SK-N-SH (cell line): Measurements from ENCODE around the gene PXN. TPM values are rescaled to one million over a fixed set of nuclear protein-coding genes. Genes with fewer than 3 reads are reported as not detected.

Experiments used
- CTCF ChIA-PET: fragments of 300-600, 350-600 bp; formaldehyde crosslinking; extraction: SDS; loops from one replicate; lab custom pipeline; 2021; lab: Yijun Ruan, JAX
- POLR2A ChIA-PET: fragments of 350-600 bp; sonication (Branson Sonifier 250); formaldehyde crosslinking; extraction: SDS; loops from one replicate; lab custom pipeline; 2020; ENCODE audit warnings: antibody characterized with exemption, inconsistent platforms; lab: Yijun Ruan, JAX
- DNase-seq: peaks from one replicate; pipeline ENCODE4 v3.0.0; 2012
- H2AFZ ChIP-seq: fragments of 200-600 bp; sonication (generic); 2 replicates; pipeline ENCODE4 v1.8.1; 2016; ENCODE audit warnings: antibody characterized with exemption, mild to moderate bottlenecking, low read depth
- H3F3A ChIP-seq: fragments of 200-600 bp; sonication (generic); replicated peaks from 2 replicates; pipeline ENCODE3; 2016; ENCODE audit warnings: antibody characterized with exemption, mild to moderate bottlenecking; ENCODE audit not compliant: insufficient read depth
- H3K27ac ChIP-seq, 2 experiments: fragments of 200-500 bp in 1 of 2; fragments of 200-600 bp in 1 of 2; sonication (Bioruptor generic) in 1 of 2; sonication (generic), shearing (Covaris generic) in 1 of 2; 2 replicates each; pipeline versions ENCODE4 v1.5.1 to v1.6.1; 2014 to 2016; ENCODE audit warnings: low read depth in 2 of 2, inconsistent platforms in 1 of 2, low read length in 1 of 2, mild to moderate bottlenecking in 1 of 2, mixed read lengths in 1 of 2
- H3K27me3 ChIP-seq: fragments of 200-600 bp; sonication (generic), shearing (Covaris generic); 2 replicates; pipeline ENCODE4 v1.6.1; 2016; ENCODE audit warnings: mixed run types; ENCODE audit not compliant: insufficient read depth
- H3K36me3 ChIP-seq, 2 experiments: fragments of 200-500 bp in 1 of 2; fragments of 200-600 bp in 1 of 2; sonication (Bioruptor generic) in 1 of 2; sonication (generic) in 1 of 2; replicated peaks in 1 of 2; 2 replicates each; pipeline versions ENCODE3 to v1.5.1; 2014 to 2016; ENCODE audit warnings: low read length in 1 of 2, mild to moderate bottlenecking in 1 of 2; ENCODE audit not compliant: insufficient read depth in 2 of 2, control insufficient read depth in 1 of 2
- H3K4me1 ChIP-seq, 2 experiments: fragments of 200-500 bp in 1 of 2; fragments of 200-600 bp in 1 of 2; sonication (Bioruptor generic) in 1 of 2; sonication (generic), shearing (Covaris generic) in 1 of 2; 2 replicates each; pipeline versions ENCODE4 v1.5.1 to v1.6.1; 2014 to 2016; ENCODE audit warnings: low read depth in 1 of 2, low read length in 1 of 2, mixed run types in 1 of 2; ENCODE audit not compliant: insufficient read depth in 2 of 2, control insufficient read depth in 1 of 2
- H3K4me2 ChIP-seq: fragments of 200-600 bp; sonication (generic), shearing (Covaris generic); 2 replicates; pipeline ENCODE4 v1.6.1; 2017; ENCODE audit warnings: mixed run types
- H3K4me3 ChIP-seq, 2 experiments: fragments of 200-500 bp in 1 of 2; fragments of 200-600 bp in 1 of 2; sonication (Bioruptor generic) in 1 of 2; sonication (generic), shearing (Covaris generic) in 1 of 2; 2 replicates each; pipeline versions ENCODE4 v1.5.1 to v1.8.1; 2014 to 2016; ENCODE audit warnings: low read depth in 2 of 2, inconsistent platforms in 1 of 2, low read length in 1 of 2, mild to moderate bottlenecking in 1 of 2, mixed read lengths in 1 of 2, moderate library complexity in 1 of 2
- H3K79me2 ChIP-seq: fragments of 200-600 bp; sonication (generic); 2 replicates; pipeline ENCODE4 v1.8.1; 2017; ENCODE audit warnings: mild to moderate bottlenecking; ENCODE audit not compliant: insufficient read depth
- H3K9ac ChIP-seq: fragments of 200-600 bp; sonication (generic); 2 replicates; pipeline ENCODE4 v1.6.1; 2017; ENCODE audit warnings: mixed run types
- H3K9me2 ChIP-seq: fragments of 200-600 bp; sonication (generic); 2 replicates; pipeline ENCODE4 v1.6.1; 2017; ENCODE audit warnings: mixed run types
- H3K9me3 ChIP-seq: fragments of 200-600 bp; sonication (generic); 2 replicates; pipeline ENCODE4 v1.6.1; 2017; ENCODE audit warnings: mixed run types, mild to moderate bottlenecking, moderate library complexity
- H4K20me1 ChIP-seq: fragments of 200-600 bp; sonication (generic); 2 replicates; pipeline ENCODE4 v1.6.1; 2017; ENCODE audit warnings: mild to moderate bottlenecking, mixed run types; ENCODE audit not compliant: insufficient read depth
- CHD2 ChIP-seq: fragments of 150-350 bp; IDR thresholded peaks from 2 replicates; pipeline ENCODE4 v1.6.1; 2018; ENCODE audit warnings: low read length; ENCODE audit not compliant: partially characterized antibody
- ELF1 ChIP-seq: IDR thresholded peaks from 2 replicates; pipeline ENCODE4 v1.4.0; 2012
- GATA2 ChIP-seq: sonication (generic); formaldehyde crosslinking; IDR thresholded peaks from 2 replicates; pipeline ENCODE4 v1.5.0; 2020; ENCODE audit warnings: mild to moderate bottlenecking, missing genetic modification reagents
- JUND ChIP-seq: IDR thresholded peaks from 2 replicates; pipeline ENCODE4 v1.4.0; 2012
- MEF2A ChIP-seq: IDR thresholded peaks from 2 replicates; pipeline ENCODE4 v1.4.0; 2012; ENCODE audit warnings: low read depth, borderline replicate concordance
- RCOR1 ChIP-seq: fragments of 150-350 bp; IDR thresholded peaks from 2 replicates; pipeline ENCODE4 v1.6.1; 2017; ENCODE audit warnings: antibody characterized with exemption, low read length
- SIN3A ChIP-seq: IDR thresholded peaks from 2 replicates; pipeline ENCODE4 v1.6.1; 2012; ENCODE audit warnings: low read depth, mild to moderate bottlenecking, low read length, moderate library complexity, borderline replicate concordance
- YY1 ChIP-seq: IDR thresholded peaks from 2 replicates; pipeline ENCODE4 v1.4.0; 2012; ENCODE audit warnings: low read depth, mild to moderate bottlenecking
- WGBS: methylation state at CpG from one replicate; pipeline ENCODE4 v1.1.6; 2017; ENCODE audit warnings: low lambda C conversion rate; 5-methylcytosine and 5-hydroxymethylcytosine counted together
- polyA plus RNA-seq, 3 experiments: library from polyadenylated mRNA; depleted of rRNA; stranded (reverse); fragments of >200 nt; gene quantifications; 2 replicates each; pipeline ENCODE4 v1.2.3, GENCODE V29; 2012
- TF ChIP-seq, protein P1 (sequence below): IDR thresholded peaks from 2 replicates; pipeline ENCODE4 v1.4.0; 2012; ENCODE audit warnings: low read depth
- TF ChIP-seq, protein P2 (sequence below): IDR thresholded peaks from 2 replicates; pipeline ENCODE4 v1.4.0; 2012; ENCODE audit warnings: low read depth, borderline replicate concordance
- TF ChIP-seq, protein P3 (sequence below): fragments of 200-600 bp; sonication (generic); IDR thresholded peaks from 2 replicates; pipeline ENCODE4 v1.6.1; 2017; ENCODE audit warnings: antibody characterized with exemption, mild to moderate bottlenecking, moderate library complexity

PXN gene
- polyA plus RNA-seq, 1 of the 3 experiments (the other 2 are of a cell fraction), result 89.0 TPM

DNA sequence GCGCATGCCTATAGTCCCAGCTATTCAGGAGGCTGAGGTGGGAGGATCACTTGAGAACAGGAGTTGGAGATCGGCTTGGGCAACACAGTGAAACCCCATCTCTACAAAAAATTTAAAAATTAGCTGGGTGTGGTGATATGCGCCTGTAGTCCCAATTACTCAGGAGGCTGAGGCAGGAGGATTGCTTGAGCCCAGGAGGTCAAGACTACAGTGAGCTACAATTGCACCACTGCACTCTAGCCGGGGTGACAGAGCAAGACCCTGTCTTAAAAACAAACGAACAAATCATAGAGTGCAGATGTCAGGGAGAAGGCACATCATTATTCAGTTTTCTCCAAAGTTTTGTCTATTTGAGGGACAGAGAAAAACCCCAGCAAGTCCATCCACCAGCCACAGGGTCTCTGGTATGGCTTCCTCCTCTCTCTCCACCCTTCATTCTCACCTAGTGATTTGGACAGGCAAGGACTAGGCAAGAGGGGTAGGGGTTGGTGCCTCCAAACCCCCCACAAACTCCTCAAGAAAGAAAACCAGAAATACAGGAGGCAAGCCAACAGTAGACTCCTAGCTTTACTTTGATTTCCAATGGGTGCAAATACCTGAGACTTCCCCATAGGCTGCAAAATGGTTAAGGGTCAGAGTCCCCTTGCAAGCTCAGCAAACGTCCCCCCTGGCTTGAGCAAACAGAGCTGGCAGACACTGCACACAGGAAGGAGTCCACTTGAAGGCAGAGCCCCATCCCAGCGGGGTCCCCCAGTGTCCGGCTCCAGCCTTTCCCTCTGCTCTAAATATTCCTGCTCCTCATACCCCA is 38.1 kb downstream of the PXN start:
- H3K9me2 ChIP-seq, result no peaks in the 10 kb centered on the region
- H3K36me3 ChIP-seq, result peaks cover 24 to 28% of the 10 kb centered on the region in 2 experiments
- no peak overlapping the region for H2AFZ ChIP-seq
- 0 out of 2 replicates have a peak overlapping the region, but pooled peaks have one; percentile 91 for H3K4me2 ChIP-seq
- TF ChIP-seq ELF1 (no peak), MEF2A (no peak), SIN3A (no peak), RCOR1 (no peak), CHD2 (no peak), GATA2 (CRISPR knock-in tag) (no peak), JUND (no peak)
- TF ChIP-seq, protein P1, sequence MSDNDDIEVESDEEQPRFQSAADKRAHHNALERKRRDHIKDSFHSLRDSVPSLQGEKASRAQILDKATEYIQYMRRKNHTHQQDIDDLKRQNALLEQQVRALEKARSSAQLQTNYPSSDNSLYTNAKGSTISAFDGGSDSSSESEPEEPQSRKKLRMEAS, result no peak
- TF ChIP-seq, protein P2, sequence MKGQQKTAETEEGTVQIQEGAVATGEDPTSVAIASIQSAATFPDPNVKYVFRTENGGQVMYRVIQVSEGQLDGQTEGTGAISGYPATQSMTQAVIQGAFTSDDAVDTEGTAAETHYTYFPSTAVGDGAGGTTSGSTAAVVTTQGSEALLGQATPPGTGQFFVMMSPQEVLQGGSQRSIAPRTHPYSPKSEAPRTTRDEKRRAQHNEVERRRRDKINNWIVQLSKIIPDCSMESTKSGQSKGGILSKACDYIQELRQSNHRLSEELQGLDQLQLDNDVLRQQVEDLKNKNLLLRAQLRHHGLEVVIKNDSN, result no peak
- H3K79me2 ChIP-seq, result peaks cover 88% of the 10 kb centered on the region
- CTCF ChIA-PET, result interaction anchor here (0.6 to 18.6 kb wide), 28 partner anchors 9 to 282 kb away, joined by 3 to 618 read pairs (median 8); partner anchors contain the start of genes PLA2G1B, PXN, RAB35 and RNU4-1
- POLR2A ChIA-PET, result interaction anchor here (0.7 to 8.7 kb wide), 5 partner anchors 25 to 67 kb away, joined by 3 to 108 read pairs (median 22); partner anchors contain the start of genes PXN, RNU4-1, RNU4-2 and RPLP0
- peak overlapping the region in 1 of 2 experiments; percentile 10; a peak in 1 of 4 replicates for H3K27ac ChIP-seq
- peaks cover 22% of the 10 kb centered on the region for H4K20me1 ChIP-seq
- peaks cover 39% of the 10 kb centered on the region for H3F3A ChIP-seq
- peaks cover 58 to 64% of the 10 kb centered on the region in 2 experiments for H3K4me1 ChIP-seq
- 78% methylated on average over 6 of the region's 8 CpGs for WGBS
- DNase-seq, result no peak
- H3K27me3 ChIP-seq, result no peaks in the 10 kb centered on the region
- no peak overlapping the region for H3K9ac ChIP-seq
- no peak overlapping the region for H3K4me3 ChIP-seq
- no peaks in the 10 kb centered on the region for H3K9me3 ChIP-seq

DNA sequence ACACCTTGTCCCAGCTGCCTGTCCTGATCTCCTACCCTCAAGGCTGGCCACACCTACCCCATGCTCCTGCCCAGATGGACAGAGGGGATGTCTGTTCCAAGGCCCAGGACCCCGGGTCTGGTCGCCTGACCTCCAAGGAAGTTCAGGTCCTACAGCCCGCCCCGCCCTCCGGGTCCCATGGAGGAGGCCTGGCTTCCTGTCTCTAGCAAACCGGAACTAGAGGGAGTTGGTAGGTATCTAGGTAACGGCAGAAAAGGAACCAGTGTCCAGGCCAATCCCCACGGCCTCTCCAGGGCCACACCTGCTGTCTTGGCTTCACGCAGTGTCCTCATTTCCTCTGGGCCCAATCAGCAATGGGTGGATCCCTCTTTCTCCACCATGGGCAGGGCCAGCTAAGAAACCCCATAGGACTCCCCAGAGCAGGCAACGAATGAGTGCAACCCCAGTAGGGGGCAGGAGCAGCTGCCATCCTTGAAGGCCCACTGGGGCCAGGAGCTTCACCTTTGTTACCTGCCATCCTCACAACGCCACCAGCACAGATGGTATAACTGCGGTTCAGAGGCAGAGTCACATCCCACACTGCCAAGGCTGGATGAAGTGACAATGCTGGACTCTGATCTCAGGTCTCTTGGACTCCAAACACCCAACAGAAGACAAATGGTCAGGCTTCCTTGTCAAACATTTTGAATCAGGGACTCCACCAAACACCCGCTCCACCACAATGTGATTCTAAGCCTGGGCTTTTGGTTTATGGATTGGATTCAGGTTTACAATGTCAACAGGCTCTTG is 39.5 kb downstream of the PXN start:
- peak overlapping the region; percentile 8; the same call in 1 of the 2 replicates for H3K9ac ChIP-seq

More for the DNA sequence above, 39.5 kb downstream of the PXN start:
- Histone ChIP-seq H3K27me3 (no peaks in the 10 kb centered on the region), H2AFZ (no peak overlapping the region), H3K9me2 (no peaks in the 10 kb centered on the region), H3K36me3 (peaks cover 27 to 42% of the 10 kb centered on the region in 2 experiments), H3K79me2 (peaks cover 92% of the 10 kb centered on the region), H3K4me2 (0 out of 2 replicates have a peak overlapping the region, but pooled peaks have one; percentile 33), H3K4me3 (no peak overlapping the region), H3K9me3 (no peaks in the 10 kb centered on the region), H3K4me1 (peaks cover 50 to 53% of the 10 kb centered on the region in 2 experiments), H3K27ac (no peak overlapping the region; a peak in 1 of 4 replicates), H3F3A (peaks cover 26% of the 10 kb centered on the region), H4K20me1 (peaks cover 22% of the 10 kb centered on the region)
- CTCF ChIA-PET, result interaction anchor here (0.9 to 18.6 kb wide), 7 partner anchors 8 to 77 kb away, joined by 3 to 618 read pairs (median 58); partner anchors contain the start of genes PXN, RNU4-1, RNU4-2 and RPLP0
- DNase-seq, result no peak
- WGBS, result 91% methylated on average over 11 of the region's 13 CpGs
- TF ChIP-seq, protein P3, sequence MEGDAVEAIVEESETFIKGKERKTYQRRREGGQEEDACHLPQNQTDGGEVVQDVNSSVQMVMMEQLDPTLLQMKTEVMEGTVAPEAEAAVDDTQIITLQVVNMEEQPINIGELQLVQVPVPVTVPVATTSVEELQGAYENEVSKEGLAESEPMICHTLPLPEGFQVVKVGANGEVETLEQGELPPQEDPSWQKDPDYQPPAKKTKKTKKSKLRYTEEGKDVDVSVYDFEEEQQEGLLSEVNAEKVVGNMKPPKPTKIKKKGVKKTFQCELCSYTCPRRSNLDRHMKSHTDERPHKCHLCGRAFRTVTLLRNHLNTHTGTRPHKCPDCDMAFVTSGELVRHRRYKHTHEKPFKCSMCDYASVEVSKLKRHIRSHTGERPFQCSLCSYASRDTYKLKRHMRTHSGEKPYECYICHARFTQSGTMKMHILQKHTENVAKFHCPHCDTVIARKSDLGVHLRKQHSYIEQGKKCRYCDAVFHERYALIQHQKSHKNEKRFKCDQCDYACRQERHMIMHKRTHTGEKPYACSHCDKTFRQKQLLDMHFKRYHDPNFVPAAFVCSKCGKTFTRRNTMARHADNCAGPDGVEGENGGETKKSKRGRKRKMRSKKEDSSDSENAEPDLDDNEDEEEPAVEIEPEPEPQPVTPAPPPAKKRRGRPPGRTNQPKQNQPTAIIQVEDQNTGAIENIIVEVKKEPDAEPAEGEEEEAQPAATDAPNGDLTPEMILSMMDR, result 0 out of 2 replicates have a peak, but pooled peaks have one; percentile 10
- no peak for TF ChIP-seq YY1
- POLR2A ChIA-PET, result interaction anchor here (7.8 to 8.7 kb wide), 2 partner anchors 26 to 65 kb away, joined by 75 to 108 read pairs; partner anchors contain the start of genes RNU4-1, RNU4-2 and RPLP0
